Measurements from ENCODE around the gene MICU1.
"Not testable (repeated sequence)": the region's sequence is repeated elsewhere in the genome, so short reads cannot be mapped to it uniquely, and the experiment has no call there.

Gene MICU1

DNA sequence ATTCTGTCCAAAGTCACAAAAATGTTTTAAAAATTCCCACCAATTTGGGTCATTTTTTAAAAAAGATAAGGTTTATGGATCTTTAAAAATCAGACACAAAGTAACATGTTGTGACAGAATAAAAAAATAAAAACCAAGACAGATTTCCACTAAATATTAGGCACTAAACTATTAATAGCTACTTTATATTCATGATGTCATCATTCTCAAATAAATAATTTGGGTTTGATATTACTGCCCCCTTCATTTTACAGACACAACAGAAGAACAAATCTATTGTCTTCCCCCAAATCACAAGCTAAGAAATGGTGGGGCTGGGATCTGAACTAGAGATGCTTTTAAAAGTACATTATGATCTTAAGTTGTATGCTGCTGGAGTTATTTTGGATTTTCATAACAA lies 119.4 kb downstream of the MICU1 start:
- DNase-seq (ENCODE audit: low read depth in 2 of 2, low spot score in 1 of 2), result no peak

DNA sequence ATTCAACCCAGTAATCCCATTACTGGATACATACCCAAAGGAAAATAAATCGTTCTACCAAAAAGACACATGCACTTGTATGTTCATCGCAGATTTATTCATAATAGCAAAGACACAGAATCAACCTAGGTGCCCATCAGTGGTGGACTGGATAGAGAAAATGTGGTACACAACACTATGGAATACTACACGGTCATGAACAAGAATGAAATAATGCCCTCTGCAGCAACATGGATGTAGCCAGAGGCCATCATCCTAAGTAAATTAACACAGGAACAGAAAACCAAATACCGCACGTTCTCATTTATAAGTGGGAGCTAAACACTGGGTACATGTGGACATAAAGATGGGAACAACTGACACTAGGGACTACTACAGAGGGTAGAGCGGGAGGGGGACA lies 120.4 kb downstream of the MICU1 start:
- no peak for DNase-seq (ENCODE audit: low read depth in 2 of 2, low spot score in 1 of 2)

DNA sequence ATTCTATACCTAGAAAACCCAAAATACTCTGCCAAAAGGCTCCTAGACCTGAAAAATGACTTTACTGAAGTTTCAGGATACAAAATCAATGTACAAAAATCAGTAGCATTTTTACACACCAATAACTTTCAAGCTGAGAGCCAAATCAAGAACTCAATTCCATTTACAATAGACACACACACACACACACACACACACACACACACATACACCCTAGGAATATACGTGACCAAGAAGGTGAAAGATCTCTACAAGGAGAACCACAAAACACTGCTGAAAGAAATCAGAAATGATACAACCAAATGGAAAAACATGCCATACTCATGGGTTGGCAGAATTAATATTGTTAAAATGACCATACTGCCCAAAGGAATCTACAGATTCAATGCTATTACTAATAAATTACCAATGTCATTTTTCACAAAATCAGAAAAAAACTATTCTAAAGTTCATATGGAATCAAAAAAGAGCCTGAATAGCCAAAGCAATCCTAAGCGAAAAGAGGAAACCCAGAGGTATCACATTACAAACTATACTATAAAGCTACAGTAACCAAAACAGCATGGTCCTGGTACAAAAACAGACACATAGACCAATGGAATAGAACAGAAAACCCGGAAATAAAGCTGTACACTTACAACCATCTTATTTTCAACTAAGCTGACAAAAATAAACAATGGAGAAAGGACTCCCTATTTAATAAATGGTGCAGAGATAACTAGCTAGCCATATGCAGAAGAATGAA lies 122.0 kb downstream of the MICU1 start:
- DNase-seq (ENCODE audit: low read depth in 2 of 2, low spot score in 1 of 2), result no peak

DNA sequence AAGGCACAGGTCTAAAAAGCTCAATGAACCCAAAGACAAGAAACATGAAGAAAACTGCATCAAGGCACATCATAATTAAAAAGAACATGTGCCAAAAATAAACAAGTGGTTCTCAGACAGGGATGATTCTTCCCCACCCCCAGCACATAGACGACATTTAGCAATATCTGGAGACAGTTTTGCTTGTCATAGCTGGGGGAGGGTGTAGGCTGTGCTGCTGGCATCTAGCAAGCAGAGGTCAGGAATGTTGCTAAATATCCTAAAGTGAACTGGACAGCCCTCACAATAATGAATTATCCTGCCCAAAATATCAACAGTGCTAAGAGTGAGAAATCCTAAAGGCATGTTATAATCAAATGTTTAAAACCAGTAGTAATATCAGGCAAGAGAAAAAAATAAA lies 122.6 kb downstream of the MICU1 start:
- no peak for DNase-seq (ENCODE audit: low read depth in 2 of 2, low spot score in 1 of 2)

DNA sequence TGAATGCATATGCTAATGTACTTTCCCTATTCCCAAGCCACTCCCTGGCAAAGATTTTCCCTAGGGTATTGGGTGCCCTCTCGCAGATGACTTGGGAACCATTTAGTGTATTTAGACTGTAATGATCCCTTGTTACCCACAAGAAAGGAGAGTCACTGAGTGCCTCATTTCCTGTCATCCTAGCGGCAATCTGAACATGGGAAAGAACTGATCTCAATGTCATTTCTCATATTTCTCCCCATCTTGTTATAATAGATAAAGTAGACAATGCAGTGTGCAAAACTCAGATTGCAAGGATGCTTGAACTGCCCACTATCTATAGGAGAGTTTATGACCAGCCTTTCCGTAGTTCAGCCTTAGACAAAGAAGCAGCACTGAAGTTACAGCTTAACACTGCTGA lies 123.3 kb downstream of the MICU1 start:
- no peak for DNase-seq (ENCODE audit: low read depth in 2 of 2, low spot score in 1 of 2)

DNA sequence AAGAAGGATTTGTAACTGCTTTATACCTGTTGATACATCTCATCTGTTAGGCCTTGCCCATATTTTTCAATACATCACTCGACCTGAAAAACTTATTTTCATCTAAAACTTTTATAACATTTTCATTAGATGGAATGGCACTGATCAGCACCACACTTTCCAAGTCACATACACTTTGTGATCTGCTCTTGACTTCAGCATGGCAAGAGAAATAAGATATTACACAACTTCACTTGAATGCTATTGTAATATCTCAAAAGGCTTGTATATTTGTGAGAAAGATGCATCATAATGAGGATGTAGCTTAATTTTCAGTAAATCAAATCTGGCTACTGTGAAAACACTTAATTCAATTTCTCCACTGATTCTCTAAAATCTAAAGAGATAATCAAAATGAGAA lies 126.2 kb downstream of the MICU1 start:
- DNase-seq (ENCODE audit: low read depth in 2 of 2, low spot score in 1 of 2), result no peak

DNA sequence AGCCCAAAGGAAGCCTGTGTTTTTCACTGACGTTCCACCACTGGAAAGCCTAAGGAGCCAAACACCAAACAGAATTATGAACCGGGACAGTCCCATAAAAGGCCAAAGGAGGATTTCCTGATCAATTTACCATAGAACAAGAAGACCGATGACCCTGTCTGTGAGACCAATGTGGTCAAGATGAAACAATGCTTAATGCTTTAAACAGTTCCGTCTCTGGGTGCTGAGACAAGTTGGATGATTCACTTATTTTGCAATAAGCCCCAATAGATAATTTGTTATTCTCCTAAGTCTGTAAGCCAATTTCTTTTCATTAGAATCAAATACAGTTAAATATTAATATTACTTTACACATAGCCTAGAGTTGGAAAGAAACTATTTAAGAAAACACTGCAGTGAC lies 134.9 kb downstream of the MICU1 start:
- DNase-seq (ENCODE audit: low read depth in 2 of 2, low spot score in 1 of 2), result no peak

DNA sequence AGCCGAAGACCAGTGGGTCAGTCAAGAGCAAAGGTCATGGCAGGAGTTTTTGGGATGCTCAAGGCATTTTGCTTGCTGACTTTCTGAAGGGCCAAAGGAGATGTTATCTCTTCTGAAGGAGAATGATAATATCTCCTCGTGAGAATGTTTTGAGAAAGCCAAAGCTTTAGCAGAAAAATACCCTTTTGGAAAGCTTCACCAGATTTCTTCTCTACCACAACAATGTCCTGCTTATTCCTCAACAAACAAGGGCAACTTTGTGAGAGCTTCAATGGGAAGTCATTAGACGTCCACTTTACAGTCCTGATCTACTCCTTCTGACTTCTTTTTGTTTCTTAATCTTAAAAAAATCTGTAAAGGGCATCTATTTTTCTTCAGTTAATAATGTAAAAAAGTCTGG lies 138.4 kb downstream of the MICU1 start:
- DNase-seq (ENCODE audit: low read depth in 2 of 2, low spot score in 1 of 2), result no peak

DNA sequence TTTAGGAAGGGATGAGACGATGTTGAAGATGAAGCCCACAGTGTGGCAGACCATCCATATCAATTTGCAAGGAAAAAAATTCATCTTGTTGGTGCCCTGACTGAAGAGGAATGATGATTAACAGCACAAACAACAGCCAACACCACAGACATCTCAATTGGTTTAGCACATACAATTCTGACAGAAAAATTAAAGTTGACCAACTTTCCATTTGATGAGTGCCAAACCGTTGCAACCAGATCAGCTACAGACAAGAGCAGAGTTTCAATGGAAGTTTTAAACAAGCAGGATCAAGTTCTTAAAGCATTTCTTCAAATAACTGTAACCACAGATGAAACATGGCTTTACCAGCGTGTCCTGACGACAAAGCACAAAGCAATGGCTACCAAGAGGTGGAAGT lies 138.8 kb downstream of the MICU1 start:
- no peak for DNase-seq (ENCODE audit: low read depth in 2 of 2, low spot score in 1 of 2)

DNA sequence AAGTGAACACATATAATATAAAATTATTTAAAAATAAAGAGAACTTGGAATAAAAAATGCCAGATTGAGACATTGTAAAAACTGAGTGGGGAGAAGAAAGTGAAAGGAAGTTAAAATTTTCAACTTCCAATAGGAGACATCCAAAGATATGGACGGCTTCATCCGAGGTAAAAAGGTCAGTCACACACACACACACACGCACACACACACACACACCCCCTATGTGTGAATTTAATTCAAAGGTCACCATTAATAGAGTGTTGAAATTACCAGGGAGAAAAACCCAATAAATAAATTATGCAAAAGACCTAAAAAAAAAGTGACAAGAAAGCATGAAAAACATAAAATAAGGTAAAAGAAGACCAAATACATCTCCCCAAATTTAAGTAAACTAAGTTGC lies 140.2 kb downstream of the MICU1 start:
- DNase-seq (ENCODE audit: low read depth in 2 of 2, low spot score in 1 of 2), result no peak

DNA sequence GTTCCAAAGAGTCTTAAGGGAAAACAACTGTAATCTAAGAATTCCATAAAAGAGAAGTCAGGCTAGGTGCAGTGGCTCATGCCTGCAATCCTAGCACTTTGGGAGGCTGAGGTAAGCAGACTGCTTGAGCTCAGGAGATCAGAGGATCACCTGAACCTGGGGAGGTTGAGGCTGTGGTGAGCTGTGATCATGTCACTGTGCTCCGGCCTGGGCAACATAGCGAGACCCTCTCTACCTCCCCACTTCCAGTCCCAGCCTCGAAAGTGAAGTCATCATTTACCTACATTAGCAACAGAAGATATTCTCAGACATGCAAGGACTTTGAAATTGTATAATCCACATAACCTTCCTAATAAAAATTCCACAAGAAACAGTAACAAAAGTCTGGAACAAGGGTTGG lies 141.4 kb downstream of the MICU1 start:
- DNase-seq (ENCODE audit: low read depth in 2 of 2, low spot score in 1 of 2), result no peak

DNA sequence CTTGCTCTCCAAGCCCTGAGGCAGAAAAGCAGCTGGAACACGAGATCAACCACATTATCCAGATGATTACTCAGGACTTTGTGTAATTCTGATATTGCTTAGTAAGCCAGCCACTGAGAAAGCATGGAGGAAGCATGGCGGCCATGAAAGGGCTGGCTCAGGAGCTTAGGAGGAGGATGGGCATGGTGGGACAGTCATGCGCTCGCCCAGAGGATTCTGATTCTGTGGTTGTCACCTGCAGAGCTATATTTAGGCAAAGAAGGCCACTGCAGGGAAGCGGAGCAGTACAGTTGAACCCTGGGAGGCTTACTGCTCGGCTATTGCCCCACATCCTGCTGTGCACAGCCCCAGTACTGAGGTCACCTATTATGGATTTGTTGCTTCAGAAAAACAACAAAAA lies 142.4 kb downstream of the MICU1 start:
- no peak for DNase-seq (ENCODE audit: low read depth in 2 of 2, low spot score in 1 of 2)

DNA sequence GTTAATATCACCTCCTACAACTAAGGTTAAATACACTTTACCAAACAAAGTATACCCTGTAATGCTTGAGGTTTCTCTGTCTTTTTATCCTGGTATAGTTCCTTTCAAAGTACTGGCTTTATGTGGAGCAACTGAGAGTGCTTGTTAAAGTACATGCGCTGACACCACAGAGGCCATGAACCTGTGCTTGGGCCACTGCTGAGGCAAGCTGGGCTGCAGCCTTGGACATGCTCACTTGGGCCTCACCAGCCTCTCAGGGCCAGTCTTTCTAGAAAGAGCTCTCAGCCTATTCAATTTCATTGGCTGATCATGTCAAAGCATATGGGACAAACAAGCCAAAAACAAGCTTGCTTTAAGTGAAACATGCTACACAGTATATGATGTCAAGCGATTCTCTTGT lies 145.0 kb downstream of the MICU1 start:
- DNase-seq (ENCODE audit: low read depth in 2 of 2, low spot score in 1 of 2), result no peak

DNA sequence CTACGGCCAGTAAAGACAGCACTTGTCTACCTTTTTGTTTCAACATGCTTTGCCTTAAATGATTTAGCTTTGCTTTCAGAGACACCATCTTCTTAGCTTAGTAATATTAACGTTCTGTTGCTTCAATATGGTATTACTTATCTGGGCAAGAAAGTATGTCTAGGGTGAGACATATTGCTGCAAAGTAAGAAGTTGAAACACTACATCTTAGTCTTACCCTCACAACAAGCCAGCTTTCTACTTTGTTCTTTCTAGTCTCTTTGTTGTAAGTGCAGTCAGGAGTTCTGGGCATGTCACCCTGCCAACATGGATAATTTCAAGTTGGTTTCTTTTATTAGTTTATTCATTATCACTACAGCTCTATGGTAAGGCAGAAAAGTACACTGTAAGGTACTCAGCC lies 148.4 kb downstream of the MICU1 start:
- DNase-seq (ENCODE audit: low read depth in 2 of 2, low spot score in 1 of 2), result no peak

DNA sequence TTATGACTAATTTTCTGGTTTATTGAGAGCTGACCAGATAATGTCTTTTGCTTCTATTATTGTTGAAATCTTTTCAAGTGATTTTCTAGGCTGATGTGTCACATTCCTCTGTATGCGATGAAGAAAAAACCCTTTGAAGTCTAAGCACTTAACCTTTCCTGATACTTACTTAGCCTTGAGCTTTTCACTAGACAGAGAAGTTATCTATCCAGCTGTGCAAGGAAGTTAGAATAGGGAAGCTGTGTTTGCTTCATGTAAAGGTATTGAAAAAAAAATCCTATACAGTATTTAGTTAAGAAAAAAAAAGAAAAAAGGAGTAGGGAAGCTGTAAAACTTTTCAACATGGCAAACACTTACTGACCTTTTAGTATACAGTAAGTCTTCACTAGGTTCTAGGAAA lies 153.6 kb downstream of the MICU1 start:
- DNase-seq (ENCODE audit: low read depth in 2 of 2, low spot score in 1 of 2), result no peak

DNA sequence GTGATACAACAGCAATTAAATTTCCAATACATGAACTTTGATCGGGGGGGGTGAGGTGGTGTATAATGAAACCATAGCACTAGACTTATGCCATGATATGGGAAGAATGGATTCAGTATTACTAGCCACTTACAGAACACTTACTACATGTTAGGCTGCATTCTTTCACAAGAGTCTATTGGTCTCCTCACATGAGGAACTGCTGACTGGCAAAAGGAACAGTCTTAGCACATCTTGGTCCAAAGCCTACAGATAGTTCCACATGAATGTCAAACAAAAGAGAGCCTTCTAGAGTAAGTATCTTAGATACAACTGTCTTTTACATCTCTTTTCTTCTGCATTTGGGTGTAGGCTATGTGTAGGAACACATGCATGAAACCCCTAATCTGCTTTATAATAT lies 155.2 kb downstream of the MICU1 start:
- no peak for DNase-seq (ENCODE audit: low read depth in 2 of 2, low spot score in 1 of 2)

DNA sequence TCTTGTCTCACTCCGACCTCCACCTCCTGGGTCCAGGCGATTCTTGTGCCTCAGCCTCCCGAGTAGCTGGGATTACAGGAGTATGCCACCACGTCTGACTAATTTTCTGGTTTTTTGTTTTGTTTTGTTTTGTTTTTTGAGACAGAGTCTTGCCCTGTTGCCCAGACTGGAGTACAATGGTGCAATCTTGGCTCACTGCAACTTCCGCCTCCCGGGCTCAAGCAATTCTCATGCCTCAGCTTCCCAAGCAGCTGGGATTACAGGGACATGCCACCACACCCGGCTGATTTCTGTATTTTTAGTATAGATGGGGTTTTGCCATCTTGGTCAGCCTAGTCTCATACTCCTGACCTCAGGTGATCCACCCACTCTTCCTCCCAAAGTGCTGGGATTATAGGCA lies 158.8 kb downstream of the MICU1 start:
- not testable (repeated sequence) for DNase-seq (ENCODE audit: low read depth in 2 of 2, low spot score in 1 of 2)

DNA sequence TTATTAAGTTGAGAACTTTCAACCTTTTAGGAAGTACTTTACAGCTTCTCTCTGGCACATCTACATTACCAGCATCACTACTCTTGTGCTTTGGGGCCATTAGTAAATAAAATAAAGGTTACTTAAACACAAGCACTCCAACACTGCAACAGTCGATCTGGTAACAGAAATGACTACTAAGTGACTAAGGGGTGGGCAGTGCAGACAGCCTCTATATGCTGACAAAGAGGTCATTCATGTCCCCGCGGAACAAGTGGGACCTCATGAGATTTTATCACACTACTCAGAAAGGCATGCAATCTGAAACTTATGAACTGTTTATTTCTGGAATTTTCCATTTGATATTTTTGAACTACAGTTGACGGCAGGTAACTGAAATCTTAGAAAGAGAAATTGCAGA lies 159.9 kb downstream of the MICU1 start:
- no peak for DNase-seq (ENCODE audit: low read depth in 2 of 2, low spot score in 1 of 2)

DNA sequence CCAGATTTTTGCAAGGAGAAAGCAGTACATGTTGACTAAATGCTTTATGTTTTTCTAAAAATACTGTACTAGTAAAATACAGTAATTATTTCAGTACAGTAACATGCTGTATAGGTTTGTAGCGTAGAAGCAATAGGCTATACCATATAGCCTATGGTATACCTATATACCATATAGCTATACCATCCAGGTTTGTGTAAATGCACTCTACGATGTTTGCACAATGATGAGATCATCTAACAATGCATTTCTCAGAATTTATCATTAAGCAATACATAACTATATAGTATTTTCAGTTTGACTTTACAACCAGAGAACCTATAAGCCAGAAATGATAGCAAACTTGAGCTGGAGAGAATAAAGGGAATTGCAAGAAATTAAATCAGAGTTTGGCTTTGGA lies 161.4 kb downstream of the MICU1 start:
- no peak for DNase-seq (ENCODE audit: low read depth in 2 of 2, low spot score in 1 of 2)

DNA sequence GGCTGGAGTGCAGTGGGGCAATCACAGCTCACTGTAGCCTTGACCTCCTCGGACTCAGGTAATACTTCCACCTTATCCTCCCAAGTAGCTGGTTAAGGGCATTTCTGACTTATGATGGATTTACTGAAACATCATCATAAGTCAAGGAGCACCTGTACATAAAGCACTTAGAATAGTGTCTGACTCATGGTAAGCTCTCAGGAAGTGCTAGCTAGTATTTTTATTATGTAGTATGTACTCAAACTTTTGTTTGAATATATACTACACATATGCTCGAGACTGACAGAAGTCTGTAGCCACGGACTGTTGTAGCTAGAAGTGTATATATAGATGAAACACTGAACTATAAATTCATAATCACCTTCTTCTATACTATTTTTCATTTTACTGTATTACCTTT lies 163.6 kb downstream of the MICU1 start:
- DNase-seq (ENCODE audit: low read depth in 2 of 2, low spot score in 1 of 2), result no peak

DNA sequence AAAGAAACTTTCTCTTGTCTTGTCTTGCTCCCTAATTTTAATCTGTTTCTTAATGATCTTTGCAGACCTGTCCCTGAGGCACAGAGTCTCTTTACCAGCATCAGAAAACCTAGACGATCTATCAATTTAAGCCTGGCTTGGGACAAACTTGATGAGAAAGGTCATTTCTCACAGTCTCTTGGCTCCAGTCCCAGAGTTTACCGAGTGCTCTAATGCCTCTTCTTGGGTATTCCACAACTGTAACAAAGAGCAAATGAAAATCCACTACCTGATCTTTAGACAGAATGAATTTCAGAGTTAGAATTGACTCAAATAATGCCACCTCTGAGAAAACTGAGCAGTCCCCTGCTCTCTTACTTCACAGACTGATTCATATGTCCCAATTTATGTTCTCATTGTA lies 164.8 kb downstream of the MICU1 start:
- no peak for DNase-seq (ENCODE audit: low read depth in 2 of 2, low spot score in 1 of 2)

DNA sequence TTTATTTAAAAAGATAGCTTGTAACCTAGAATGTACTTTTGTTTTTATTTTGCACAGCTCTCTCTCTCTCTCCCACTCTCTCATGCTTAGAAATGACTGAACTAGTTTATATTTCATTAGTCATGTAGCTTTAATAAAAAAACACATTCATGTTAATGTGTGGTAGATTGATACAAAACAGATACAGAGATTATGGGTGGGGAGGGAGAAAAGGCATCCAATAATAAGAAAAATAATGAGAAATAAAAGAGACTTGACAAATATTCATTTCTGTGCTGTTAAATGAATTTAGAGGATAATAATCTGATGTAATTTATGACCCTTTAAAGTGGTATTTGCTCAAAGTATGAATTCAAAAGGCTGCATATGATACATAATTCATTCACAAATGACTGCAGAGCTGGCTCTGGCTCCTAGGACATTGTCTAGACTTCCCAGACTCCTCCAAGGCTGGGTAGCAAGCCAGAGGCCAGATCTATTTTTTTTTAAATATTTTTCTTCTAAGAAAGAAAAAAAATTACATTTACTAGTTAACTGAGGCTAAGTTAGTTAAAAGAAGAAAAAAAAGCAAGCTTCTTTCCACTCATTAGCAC lies 165.5 kb downstream of the MICU1 start:
- DNase-seq (ENCODE audit: low read depth in 2 of 2, low spot score in 1 of 2), result no peak

DNA sequence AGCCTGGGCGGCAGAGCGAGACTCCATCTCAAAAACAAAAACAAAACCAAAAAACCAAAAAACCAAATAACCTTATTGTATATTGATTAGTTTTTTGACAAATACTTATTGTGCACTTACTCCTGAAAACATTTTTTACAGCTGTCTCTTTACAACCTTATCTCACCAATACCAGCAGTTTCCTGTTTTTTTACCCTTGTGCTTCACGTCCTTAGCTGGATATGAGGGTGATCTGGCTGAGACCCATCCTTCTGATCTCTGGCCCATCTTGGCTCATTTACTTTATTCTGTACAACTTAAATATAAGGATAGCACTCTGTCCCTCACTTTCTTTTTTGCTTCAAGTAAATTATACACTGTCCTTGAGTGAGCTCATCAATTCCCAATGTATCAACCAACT lies 166.6 kb downstream of the MICU1 start:
- no peak for DNase-seq (ENCODE audit: low read depth in 2 of 2, low spot score in 1 of 2)

Measured in stimulated activated CD8-positive, alpha-beta memory T cell treated with anti-CD3 and anti-CD28 coated beads, Interleukin-4, amount 100 ng/mL, for 1 hour (primary cell).